B cell (primary cell): ENCODE results near the gene VAV3. TPM values are rescaled to one million over a fixed set of nuclear protein-coding genes. Genes with fewer than 3 reads are reported as not detected.

Source experiments
- ATAC-seq: fragments of 200-7000 bp; cut with Tn5 transposase; one replicate; pipeline ENCODE4 v1.10.0; 2021; ENCODE audit warnings: low read depth, mild to moderate bottlenecking, moderate number of reproducible peaks, moderate library complexity
- CTCF ChIA-PET: fragments of 350-600 bp; sonication (Branson Sonifier 250); formaldehyde crosslinking; loops from one replicate; lab custom pipeline; 2021; ENCODE audit warnings: antibody characterized with exemption, inconsistent platforms; lab: Charles Lee
- POLR2A ChIA-PET: fragments of 350-600 bp; sonication (Branson Sonifier 250); formaldehyde crosslinking; loops from one replicate; lab custom pipeline; 2021; ENCODE audit warnings: antibody characterized with exemption; lab: Charles Lee
- DNase-seq: peaks from one replicate; pipeline ENCODE4 v3.0.0; 2013
- H2AFZ ChIP-seq: 2 replicates; pipeline ENCODE4 v1.6.1; 2012; ENCODE audit warnings: mild to moderate bottlenecking, low read depth, low read length; ENCODE audit not compliant: insufficient read depth, poor library complexity, severe bottlenecking
- H3K27ac ChIP-seq, 2 donors: 1 replicate in 1 of 2; 2 replicates in 1 of 2; pipeline ENCODE4 v1.5.1; 2012 to 2013; ENCODE audit warnings: low read length in 2 of 2, mild to moderate bottlenecking in 2 of 2, moderate library complexity in 1 of 2
- H3K27me3 ChIP-seq, 4 experiments: fragments of 200-600 bp in 1 of 4; sonication (generic) in 1 of 4; replicated peaks in 1 of 4; 1 replicate in 2 of 4; 2 replicates in 2 of 4; pipeline versions ENCODE4 v1.6.1 to v1.7.0; 2013 to 2016; ENCODE audit warnings: low read length in 3 of 4, mild to moderate bottlenecking in 2 of 4, mixed read lengths in 1 of 4, moderate library complexity in 1 of 4; ENCODE audit not compliant: insufficient read depth in 4 of 4, control insufficient read depth in 3 of 4; ENCODE audit errors: control extremely low read depth in 1 of 4
- H3K36me3 ChIP-seq, 2 experiments: replicated peaks in 1 of 2; 1 replicate in 1 of 2; 2 replicates in 1 of 2; pipeline versions ENCODE4 v1.6.1 to v1.7.1; 2013; ENCODE audit warnings: low read length in 1 of 2; ENCODE audit not compliant: insufficient read depth in 2 of 2, control insufficient read depth in 1 of 2; ENCODE audit errors: control extremely low read depth in 1 of 2, extremely low read depth in 1 of 2
- H3K4me1 ChIP-seq, 2 donors: fragments of 200-600 bp in 1 of 2; sonication (generic) in 1 of 2; 1 replicate in 1 of 2; 2 replicates in 1 of 2; pipeline versions ENCODE4 v1.5.1 to v1.6.1; 2013 to 2017; ENCODE audit warnings: low read length in 2 of 2; ENCODE audit not compliant: control insufficient read depth in 2 of 2, insufficient read depth in 2 of 2
- H3K4me2 ChIP-seq: replicated peaks from 2 replicates; pipeline ENCODE3; 2012; ENCODE audit warnings: mild to moderate bottlenecking, low read depth, low read length; ENCODE audit not compliant: poor library complexity, severe bottlenecking
- H3K4me3 ChIP-seq, 5 experiments: fragments of 200-600 bp in 1 of 5; sonication (generic) in 1 of 5; 1 replicate in 3 of 5; 2 replicates in 2 of 5; pipeline versions ENCODE4 v1.5.1 to v1.7.0; 2011 to 2016; ENCODE audit warnings: low read length in 4 of 5, mild to moderate bottlenecking in 4 of 5, low read depth in 2 of 5, control low read depth in 1 of 5, moderate library complexity in 1 of 5; ENCODE audit not compliant: insufficient read depth in 1 of 5; ENCODE audit errors: control extremely low read depth in 1 of 5, extremely low read depth in 1 of 5
- H3K79me2 ChIP-seq: fragments of 200-600 bp; sonication (generic); one replicate; pipeline ENCODE4 v1.6.0; 2016; ENCODE audit warnings: low read length; ENCODE audit not compliant: control insufficient read depth, insufficient read depth
- H3K9ac ChIP-seq: fragments of 200-600 bp; sonication (generic); 2 replicates; pipeline ENCODE4 v1.6.1; 2017; ENCODE audit warnings: mild to moderate bottlenecking, low read length, moderate library complexity
- H3K9me3 ChIP-seq, 3 donors: one replicate each; pipeline versions ENCODE4 v1.6.1 to v1.7.1; 2013; ENCODE audit warnings: low read length in 2 of 3; ENCODE audit not compliant: control insufficient read depth in 2 of 3, insufficient read depth in 1 of 3; ENCODE audit errors: control extremely low read depth in 1 of 3
- H4K20me1 ChIP-seq: 2 replicates; pipeline ENCODE4 v1.6.0; 2012; ENCODE audit warnings: mild to moderate bottlenecking, low read length; ENCODE audit not compliant: insufficient read depth, control insufficient read depth, poor library complexity, severe bottlenecking
- H3K27ac Mint-ChIP-seq: one replicate; pipeline ENCODE4 v1.8.0; 2021; ENCODE audit warnings: mixed read lengths
- H3K27me3 Mint-ChIP-seq: one replicate; pipeline ENCODE4 v1.8.0; 2021; ENCODE audit warnings: mixed read lengths
- H3K4me1 Mint-ChIP-seq: one replicate; pipeline ENCODE4 v1.8.0; 2021; ENCODE audit warnings: mixed read lengths
- H3K4me3 Mint-ChIP-seq: one replicate; pipeline ENCODE4 v1.8.0; 2021; ENCODE audit warnings: mixed read lengths
- H3K9me3 Mint-ChIP-seq: one replicate; pipeline ENCODE4 v1.8.0; 2022; ENCODE audit warnings: mixed read lengths; ENCODE audit not compliant: insufficient read depth
- EZH2 ChIP-seq: IDR thresholded peaks from 2 replicates; pipeline ENCODE4 v1.6.1; 2012; ENCODE audit warnings: borderline replicate concordance, low read depth, mild to moderate bottlenecking, moderate library complexity, low read length; ENCODE audit not compliant: insufficient read depth, poor library complexity, severe bottlenecking
- WGBS: methylation state at CpG from one replicate; pipeline ENCODE4 v1.1.5; 2013; ENCODE audit warnings: missing lambda C conversion rate; ENCODE audit not compliant: insufficient coverage; 5-methylcytosine and 5-hydroxymethylcytosine counted together
- intact Hi-C: fragments of 100-400 bp; cut with micrococcal nuclease; formaldehyde crosslinking; loops from one replicate; pipeline ENCODE4 v1.10.0; 2022
- polyA plus RNA-seq: library from polyadenylated mRNA; depleted of rRNA; stranded (reverse); fragments of >200 nt; gene quantifications from 2 replicates; pipeline ENCODE4 v1.2.3, GENCODE V29; 2012
- total RNA-seq, 2 donors: library from RNA; stranded (reverse); fragments of 120-200 nt in 1 of 2; gene quantifications; 1 replicate in 1 of 2; 2 replicates in 1 of 2; pipeline versions ENCODE4 v1.2.3 to v1.2.4, GENCODE V29; 2013 to 2022
- TF ChIP-seq, protein P1 (sequence below): fragments of 200-600 bp; IDR thresholded peaks from one replicate; pipeline ENCODE4 v1.8.0; 2022; ENCODE audit warnings: antibody characterized with exemption, mild to moderate bottlenecking

VAV3 gene
- total and polyA plus RNA-seq, 2 donors (not counting 1 experiment from before 2014, with no cell fraction given), result 14.8 to 32.5 TPM

DNA sequence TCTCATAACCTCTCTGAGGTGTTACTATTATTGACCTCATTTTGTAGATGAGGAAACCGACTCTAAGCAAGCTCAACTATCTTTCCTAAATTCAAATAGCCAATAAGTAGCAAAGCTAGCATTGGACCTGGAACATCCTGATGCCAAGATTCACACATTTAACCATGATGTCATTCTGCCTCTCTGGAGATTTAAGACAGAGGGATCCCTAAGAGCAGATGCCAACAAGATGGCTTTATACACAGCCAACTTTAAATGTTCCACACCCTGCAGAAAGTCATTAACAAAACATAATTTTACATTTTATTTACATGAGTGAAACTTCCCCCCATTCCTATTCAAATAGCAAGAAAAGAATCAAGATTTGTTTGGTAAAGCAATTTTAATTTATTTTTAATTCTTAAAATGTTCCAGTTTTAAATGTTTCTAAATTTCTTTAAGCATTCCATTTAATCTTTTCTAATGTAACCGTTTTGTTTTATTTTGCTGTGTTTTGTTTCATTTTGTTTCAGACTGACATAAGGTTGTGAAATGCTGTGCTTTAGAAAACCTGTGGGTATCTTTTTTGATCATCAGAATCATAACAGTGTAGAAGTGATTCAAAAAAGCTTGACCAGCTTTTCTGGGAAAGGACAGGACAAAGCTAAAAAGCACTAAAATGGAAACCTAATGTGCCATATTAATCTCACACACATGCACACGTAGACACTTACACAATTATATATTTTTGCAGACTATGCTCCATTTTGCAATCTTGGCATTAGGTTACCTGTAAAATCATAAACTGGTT is 7.6 kb upstream of the VAV3 start:
- Mint-ChIP-seq H3K4me3 (no peak overlapping the region), H3K9me3 (no peaks in the 10 kb centered on the region), H3K4me1 (peaks cover 20% of the 10 kb centered on the region), H3K27ac (no peak overlapping the region), H3K27me3 (no peaks in the 10 kb centered on the region)
- ChIA-PET CTCF (interaction anchor here (1.1 to 1.6 kb wide), 2 partner anchors 190 to 191 kb away, joined by 3 read pairs; no protein-coding TSS in a partner anchor), POLR2A (no interaction called here)
- Histone ChIP-seq H3K4me2 (no peak overlapping the region), H3K9ac (no peak overlapping the region), H3K4me1 (no peaks in the 10 kb centered on the region), H4K20me1 (peaks cover 7% of the 10 kb centered on the region), H3K27ac (no peak overlapping the region), H3K9me3 (no peaks in the 10 kb centered on the region), H3K36me3 (peaks cover under 1 to 5% of the 10 kb centered on the region in 2 experiments), H3K27me3 (no peaks in the 10 kb centered on the region), H3K4me3 (no peak overlapping the region), H2AFZ (no peak overlapping the region), H3K79me2 (peaks cover 88% of the 10 kb centered on the region)
- no peak for TF ChIP-seq EZH2
- ATAC-seq (no peak), DNase-seq (no peak)
- WGBS, result no CpG with 5 or more reads among the region's 3 CpGs
- intact Hi-C loops, result no loop called here

DNA sequence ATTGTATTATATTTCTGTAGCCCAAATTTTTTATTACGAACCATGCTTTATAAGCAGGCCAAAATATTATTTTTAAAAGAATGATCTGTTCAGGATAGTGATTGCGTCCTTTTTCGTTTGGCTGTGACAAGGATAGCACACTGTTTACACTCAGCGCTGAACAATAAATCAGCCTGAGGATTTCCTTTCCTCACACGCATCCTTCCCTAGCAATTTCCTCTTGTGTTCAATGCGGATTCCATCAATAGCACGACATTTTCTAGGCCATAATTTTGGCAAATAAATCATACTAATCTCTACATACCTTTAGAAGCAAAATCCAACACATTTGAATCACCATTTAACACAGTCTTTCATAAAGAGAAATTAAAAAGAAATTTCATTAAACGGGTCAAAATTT is 1.6 kb upstream of the VAV3 start:
- Histone ChIP-seq H3K9ac (no peak overlapping the region), H3K79me2 (peaks cover 77% of the 10 kb centered on the region), H2AFZ (no peak overlapping the region), H3K27me3 (no peaks in the 10 kb centered on the region), H4K20me1 (no peaks in the 10 kb centered on the region), H3K36me3 (peaks cover 0 to 5% of the 10 kb centered on the region in 2 experiments), H3K4me1 (peaks cover 21 to 22% of the 10 kb centered on the region in 2 donors), H3K9me3 (no peaks in the 10 kb centered on the region), H3K4me2 (no peak overlapping the region), H3K27ac (no peak overlapping the region), H3K4me3 (no peak overlapping the region)
- intact Hi-C loops, result loop anchor here (2.0 to 10.0 kb wide), 3 partner anchors 14 to 912 kb away; partner anchors contain the start of gene PRMT6
- no peak for TF ChIP-seq EZH2
- TF ChIP-seq, protein P1, sequence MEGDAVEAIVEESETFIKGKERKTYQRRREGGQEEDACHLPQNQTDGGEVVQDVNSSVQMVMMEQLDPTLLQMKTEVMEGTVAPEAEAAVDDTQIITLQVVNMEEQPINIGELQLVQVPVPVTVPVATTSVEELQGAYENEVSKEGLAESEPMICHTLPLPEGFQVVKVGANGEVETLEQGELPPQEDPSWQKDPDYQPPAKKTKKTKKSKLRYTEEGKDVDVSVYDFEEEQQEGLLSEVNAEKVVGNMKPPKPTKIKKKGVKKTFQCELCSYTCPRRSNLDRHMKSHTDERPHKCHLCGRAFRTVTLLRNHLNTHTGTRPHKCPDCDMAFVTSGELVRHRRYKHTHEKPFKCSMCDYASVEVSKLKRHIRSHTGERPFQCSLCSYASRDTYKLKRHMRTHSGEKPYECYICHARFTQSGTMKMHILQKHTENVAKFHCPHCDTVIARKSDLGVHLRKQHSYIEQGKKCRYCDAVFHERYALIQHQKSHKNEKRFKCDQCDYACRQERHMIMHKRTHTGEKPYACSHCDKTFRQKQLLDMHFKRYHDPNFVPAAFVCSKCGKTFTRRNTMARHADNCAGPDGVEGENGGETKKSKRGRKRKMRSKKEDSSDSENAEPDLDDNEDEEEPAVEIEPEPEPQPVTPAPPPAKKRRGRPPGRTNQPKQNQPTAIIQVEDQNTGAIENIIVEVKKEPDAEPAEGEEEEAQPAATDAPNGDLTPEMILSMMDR, result no peak
- ChIA-PET POLR2A (no interaction called here), CTCF (interaction anchor here (1.1 to 1.6 kb wide), 4 partner anchors 10 to 184 kb away, joined by 3 to 8 read pairs (median 4); no protein-coding TSS in a partner anchor)
- 76% methylated on average over 3 of the region's 8 CpGs for WGBS
- Mint-ChIP-seq H3K9me3 (no peaks in the 10 kb centered on the region), H3K27me3 (no peaks in the 10 kb centered on the region), H3K27ac (peak overlapping the region; percentile 54), H3K4me1 (peaks cover 34% of the 10 kb centered on the region), H3K4me3 (peak overlapping the region; percentile 71)
- DNase-seq, result no peak
- ATAC-seq, result no peak
